WI38 (cell line): ENCODE results near the gene SELENOO.

Experiments
- H3K4me3 ChIP-seq: 2 replicates; pipeline ENCODE4 v1.5.1; 2011; ENCODE audit warnings: low read depth, mild to moderate bottlenecking, control low read depth, low read length
- CTCF ChIP-seq: IDR thresholded peaks from 2 replicates; pipeline ENCODE4 v1.5.1; 2012; ENCODE audit warnings: low read depth, mild to moderate bottlenecking, control low read depth, low read length

The SELENOO gene

GRCh38 chr22:50200461-50201190 is at the start of gene SELENOO:
Gene SELENOO, plus strand, starts transcription at chr22:50201011. Its CDS starts 26 bp downstream, at chr22:50201037.
- TF ChIP-seq CTCF, result no peak
- peak within 1 kb of the TSS; percentile 72 for H3K4me3 ChIP-seq

- TF ChIP-seq CTCF, result no peak
- no peak overlapping the region for H3K4me3 ChIP-seq
These were observed 49.0 kb upstream of the SELENOO start for GRCh38 chr22:50151571-50152537.

- TF ChIP-seq CTCF, result no peak
- H3K4me3 ChIP-seq, result no peak overlapping the region
These were observed 47.6 kb upstream of the SELENOO start for GRCh38 chr22:50153056-50153755.

GRCh38 chr22:50153756-50154140 is 47.1 kb upstream of the SELENOO start:
- no peak for TF ChIP-seq CTCF
- H3K4me3 ChIP-seq, result no peak overlapping the region

- no peak for TF ChIP-seq CTCF
- no peak overlapping the region for H3K4me3 ChIP-seq
These were observed 43.0 kb upstream of the SELENOO start for GRCh38 chr22:50157709-50158375.

- TF ChIP-seq CTCF, result no peak
- H3K4me3 ChIP-seq, result no peak overlapping the region
These were observed 39.9 kb upstream of the SELENOO start for GRCh38 chr22:50160947-50161346.
